SK-N-SH (cell line): ENCODE measurements around the gene ATG3.

Source experiments
- CHD2 ChIP-seq: fragments of 150-350 bp; IDR thresholded peaks from 2 replicates; pipeline ENCODE4 v1.6.1; 2018; ENCODE audit warnings: low read length; ENCODE audit not compliant: partially characterized antibody
- EP300 ChIP-seq, 2 experiments: IDR thresholded peaks; 2 replicates each; pipeline versions ENCODE4 v1.4.0 to v1.6.1; 2012; ENCODE audit warnings: borderline replicate concordance in 1 of 2, low read depth in 1 of 2, low read length in 1 of 2
- EZH2phosphoT487 ChIP-seq: fragments of 200-600 bp; sonication (generic); IDR thresholded peaks from 2 replicates; pipeline ENCODE4 v1.6.1; 2017; ENCODE audit warnings: low read depth, mixed run types, mild to moderate bottlenecking, antibody characterized with exemption, moderate library complexity, borderline replicate concordance
- FOXM1 ChIP-seq: IDR thresholded peaks from 2 replicates; pipeline ENCODE4 v1.4.0; 2012; ENCODE audit warnings: low read depth, mild to moderate bottlenecking
- GABPA ChIP-seq: IDR thresholded peaks from 2 replicates; pipeline ENCODE4 v1.4.0; 2012; ENCODE audit warnings: low read depth, mild to moderate bottlenecking
- POLR2AphosphoS5 ChIP-seq: IDR thresholded peaks from 2 replicates; pipeline ENCODE4 v1.6.1; 2012; ENCODE audit warnings: low read depth, low read length
- RAD21 ChIP-seq: IDR thresholded peaks from 2 replicates; pipeline ENCODE4 v1.6.1; 2012; ENCODE audit warnings: mild to moderate bottlenecking, low read length
- RXRA ChIP-seq: IDR thresholded peaks from 2 replicates; pipeline ENCODE4 v1.4.0; 2012; ENCODE audit warnings: low read depth, mild to moderate bottlenecking, borderline replicate concordance
- TF ChIP-seq, protein P1 (sequence below): IDR thresholded peaks from 2 replicates; pipeline ENCODE4 v1.6.1; 2012; ENCODE audit warnings: mild to moderate bottlenecking, low read depth, low read length, moderate library complexity
- TF ChIP-seq, protein P2 (sequence below): fragments of 200-600 bp; sonication (generic); IDR thresholded peaks from 2 replicates; pipeline ENCODE4 v1.6.1; 2017; ENCODE audit warnings: antibody characterized with exemption, mild to moderate bottlenecking, moderate library complexity
- TF ChIP-seq, protein P3 (sequence below): fragments of 150-350 bp; IDR thresholded peaks from 2 replicates; pipeline ENCODE4 v1.6.1; 2016; ENCODE audit warnings: mild to moderate bottlenecking, low read depth, low read length
- TF ChIP-seq, protein P4 (sequence below): IDR thresholded peaks from 2 replicates; pipeline ENCODE4 v1.4.0; 2012; ENCODE audit warnings: low read depth, borderline replicate concordance
- TF ChIP-seq, protein P5 (sequence below): fragments of 150-350 bp; IDR thresholded peaks from 2 replicates; pipeline ENCODE4 v1.6.1; 2017; ENCODE audit warnings: antibody characterized with exemption, low read length, low read depth, borderline replicate concordance

DNA sequence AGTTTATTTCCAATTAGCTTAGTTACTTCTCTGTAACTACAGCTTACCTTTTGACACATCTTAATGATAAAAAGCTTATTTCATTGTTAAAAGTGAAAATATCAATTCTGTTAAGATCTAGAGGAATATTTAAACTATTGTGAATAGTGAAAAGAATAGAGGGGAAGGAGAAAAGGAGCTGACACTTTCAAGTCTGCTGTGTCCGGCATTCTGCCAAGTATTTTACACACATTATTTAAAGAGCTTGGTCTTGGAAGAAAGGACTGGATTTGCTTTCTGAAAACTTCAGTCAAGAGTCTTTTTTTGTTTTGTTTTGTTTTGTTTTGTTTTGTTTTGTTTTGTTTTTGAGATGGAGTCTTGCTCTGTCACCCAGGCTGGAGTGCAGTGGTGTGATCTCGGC lies 44.3 kb upstream of the ATG3 start:
- TF ChIP-seq, protein P1, sequence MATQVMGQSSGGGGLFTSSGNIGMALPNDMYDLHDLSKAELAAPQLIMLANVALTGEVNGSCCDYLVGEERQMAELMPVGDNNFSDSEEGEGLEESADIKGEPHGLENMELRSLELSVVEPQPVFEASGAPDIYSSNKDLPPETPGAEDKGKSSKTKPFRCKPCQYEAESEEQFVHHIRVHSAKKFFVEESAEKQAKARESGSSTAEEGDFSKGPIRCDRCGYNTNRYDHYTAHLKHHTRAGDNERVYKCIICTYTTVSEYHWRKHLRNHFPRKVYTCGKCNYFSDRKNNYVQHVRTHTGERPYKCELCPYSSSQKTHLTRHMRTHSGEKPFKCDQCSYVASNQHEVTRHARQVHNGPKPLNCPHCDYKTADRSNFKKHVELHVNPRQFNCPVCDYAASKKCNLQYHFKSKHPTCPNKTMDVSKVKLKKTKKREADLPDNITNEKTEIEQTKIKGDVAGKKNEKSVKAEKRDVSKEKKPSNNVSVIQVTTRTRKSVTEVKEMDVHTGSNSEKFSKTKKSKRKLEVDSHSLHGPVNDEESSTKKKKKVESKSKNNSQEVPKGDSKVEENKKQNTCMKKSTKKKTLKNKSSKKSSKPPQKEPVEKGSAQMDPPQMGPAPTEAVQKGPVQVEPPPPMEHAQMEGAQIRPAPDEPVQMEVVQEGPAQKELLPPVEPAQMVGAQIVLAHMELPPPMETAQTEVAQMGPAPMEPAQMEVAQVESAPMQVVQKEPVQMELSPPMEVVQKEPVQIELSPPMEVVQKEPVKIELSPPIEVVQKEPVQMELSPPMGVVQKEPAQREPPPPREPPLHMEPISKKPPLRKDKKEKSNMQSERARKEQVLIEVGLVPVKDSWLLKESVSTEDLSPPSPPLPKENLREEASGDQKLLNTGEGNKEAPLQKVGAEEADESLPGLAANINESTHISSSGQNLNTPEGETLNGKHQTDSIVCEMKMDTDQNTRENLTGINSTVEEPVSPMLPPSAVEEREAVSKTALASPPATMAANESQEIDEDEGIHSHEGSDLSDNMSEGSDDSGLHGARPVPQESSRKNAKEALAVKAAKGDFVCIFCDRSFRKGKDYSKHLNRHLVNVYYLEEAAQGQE, result no peak
- TF ChIP-seq RAD21 (no peak), GABPA (no peak), POLR2AphosphoS5 (no peak), EZH2phosphoT487 (no peak), FOXM1 (no peak), CHD2 (no peak), RXRA (no peak), EP300 (IDR thresholded peaks at IDR 0.05; ENCODE audit: borderline replicate concordance in 1 of 2, low read depth in 1 of 2, low read length in 1 of 2) (no peak)
- TF ChIP-seq, protein P2, sequence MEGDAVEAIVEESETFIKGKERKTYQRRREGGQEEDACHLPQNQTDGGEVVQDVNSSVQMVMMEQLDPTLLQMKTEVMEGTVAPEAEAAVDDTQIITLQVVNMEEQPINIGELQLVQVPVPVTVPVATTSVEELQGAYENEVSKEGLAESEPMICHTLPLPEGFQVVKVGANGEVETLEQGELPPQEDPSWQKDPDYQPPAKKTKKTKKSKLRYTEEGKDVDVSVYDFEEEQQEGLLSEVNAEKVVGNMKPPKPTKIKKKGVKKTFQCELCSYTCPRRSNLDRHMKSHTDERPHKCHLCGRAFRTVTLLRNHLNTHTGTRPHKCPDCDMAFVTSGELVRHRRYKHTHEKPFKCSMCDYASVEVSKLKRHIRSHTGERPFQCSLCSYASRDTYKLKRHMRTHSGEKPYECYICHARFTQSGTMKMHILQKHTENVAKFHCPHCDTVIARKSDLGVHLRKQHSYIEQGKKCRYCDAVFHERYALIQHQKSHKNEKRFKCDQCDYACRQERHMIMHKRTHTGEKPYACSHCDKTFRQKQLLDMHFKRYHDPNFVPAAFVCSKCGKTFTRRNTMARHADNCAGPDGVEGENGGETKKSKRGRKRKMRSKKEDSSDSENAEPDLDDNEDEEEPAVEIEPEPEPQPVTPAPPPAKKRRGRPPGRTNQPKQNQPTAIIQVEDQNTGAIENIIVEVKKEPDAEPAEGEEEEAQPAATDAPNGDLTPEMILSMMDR, result no peak
- TF ChIP-seq, protein P3, sequence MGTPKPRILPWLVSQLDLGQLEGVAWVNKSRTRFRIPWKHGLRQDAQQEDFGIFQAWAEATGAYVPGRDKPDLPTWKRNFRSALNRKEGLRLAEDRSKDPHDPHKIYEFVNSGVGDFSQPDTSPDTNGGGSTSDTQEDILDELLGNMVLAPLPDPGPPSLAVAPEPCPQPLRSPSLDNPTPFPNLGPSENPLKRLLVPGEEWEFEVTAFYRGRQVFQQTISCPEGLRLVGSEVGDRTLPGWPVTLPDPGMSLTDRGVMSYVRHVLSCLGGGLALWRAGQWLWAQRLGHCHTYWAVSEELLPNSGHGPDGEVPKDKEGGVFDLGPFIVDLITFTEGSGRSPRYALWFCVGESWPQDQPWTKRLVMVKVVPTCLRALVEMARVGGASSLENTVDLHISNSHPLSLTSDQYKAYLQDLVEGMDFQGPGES, result no peak
- TF ChIP-seq, protein P4, sequence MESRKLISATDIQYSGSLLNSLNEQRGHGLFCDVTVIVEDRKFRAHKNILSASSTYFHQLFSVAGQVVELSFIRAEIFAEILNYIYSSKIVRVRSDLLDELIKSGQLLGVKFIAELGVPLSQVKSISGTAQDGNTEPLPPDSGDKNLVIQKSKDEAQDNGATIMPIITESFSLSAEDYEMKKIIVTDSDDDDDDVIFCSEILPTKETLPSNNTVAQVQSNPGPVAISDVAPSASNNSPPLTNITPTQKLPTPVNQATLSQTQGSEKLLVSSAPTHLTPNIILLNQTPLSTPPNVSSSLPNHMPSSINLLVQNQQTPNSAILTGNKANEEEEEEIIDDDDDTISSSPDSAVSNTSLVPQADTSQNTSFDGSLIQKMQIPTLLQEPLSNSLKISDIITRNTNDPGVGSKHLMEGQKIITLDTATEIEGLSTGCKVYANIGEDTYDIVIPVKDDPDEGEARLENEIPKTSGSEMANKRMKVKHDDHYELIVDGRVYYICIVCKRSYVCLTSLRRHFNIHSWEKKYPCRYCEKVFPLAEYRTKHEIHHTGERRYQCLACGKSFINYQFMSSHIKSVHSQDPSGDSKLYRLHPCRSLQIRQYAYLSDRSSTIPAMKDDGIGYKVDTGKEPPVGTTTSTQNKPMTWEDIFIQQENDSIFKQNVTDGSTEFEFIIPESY, result no peak
- TF ChIP-seq, protein P5, sequence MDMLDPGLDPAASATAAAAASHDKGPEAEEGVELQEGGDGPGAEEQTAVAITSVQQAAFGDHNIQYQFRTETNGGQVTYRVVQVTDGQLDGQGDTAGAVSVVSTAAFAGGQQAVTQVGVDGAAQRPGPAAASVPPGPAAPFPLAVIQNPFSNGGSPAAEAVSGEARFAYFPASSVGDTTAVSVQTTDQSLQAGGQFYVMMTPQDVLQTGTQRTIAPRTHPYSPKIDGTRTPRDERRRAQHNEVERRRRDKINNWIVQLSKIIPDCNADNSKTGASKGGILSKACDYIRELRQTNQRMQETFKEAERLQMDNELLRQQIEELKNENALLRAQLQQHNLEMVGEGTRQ, result no peak
